Activated T-helper 1 cell treated with anti-CD3 and anti-CD28 coated beads, Interleukin-2, amount 50 U/mL, for 16 hours (primary cell): ENCODE data around the gene PDLIM4.

Source experiments
- DNase-seq, 2 donors: peaks; one replicate each; pipeline ENCODE4 v3.0.0-alpha.2; 2020; ENCODE audit warnings: low read depth in 1 of 2, low spot score in 1 of 2

Gene PDLIM4

DNA sequence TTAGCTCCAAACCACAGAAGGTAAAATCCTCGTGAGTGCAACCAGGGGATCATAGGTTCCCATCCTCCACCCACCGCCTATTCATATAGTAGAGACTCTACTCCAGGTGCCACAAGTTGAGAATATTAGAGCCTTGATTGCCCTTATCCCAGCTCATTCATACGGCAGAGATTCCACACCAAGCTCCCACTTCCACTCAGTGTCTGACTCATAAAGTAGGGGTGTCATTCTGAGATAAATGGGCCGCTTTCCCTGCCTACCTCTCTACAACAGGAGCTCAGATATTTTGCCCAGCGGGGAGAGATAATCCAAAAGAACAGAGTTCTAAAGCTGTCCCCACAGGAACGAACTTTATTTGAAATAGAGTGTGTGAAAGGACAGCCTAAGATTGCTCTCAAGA is 46.1 kb downstream of the PDLIM4 start:
- DNase-seq = no peak

DNA sequence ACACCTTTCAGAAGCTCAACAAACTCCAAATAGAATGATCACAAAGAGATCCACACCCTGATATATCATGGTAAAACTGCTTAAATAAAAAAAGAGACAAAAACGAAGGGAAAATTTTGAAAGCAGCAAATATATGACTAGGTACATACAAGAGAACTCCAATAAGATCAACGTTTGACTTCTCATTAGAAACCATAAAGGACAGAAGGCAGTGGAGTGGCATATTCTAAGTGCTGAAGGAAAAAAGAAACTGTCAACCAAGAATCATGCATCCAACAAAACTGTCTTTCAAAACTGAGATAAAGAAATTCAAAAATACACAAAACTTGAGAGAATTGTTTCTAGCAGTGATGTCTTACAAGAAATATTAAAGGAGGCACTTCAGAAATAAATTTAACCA is 47.9 kb downstream of the PDLIM4 start:
- no peak for DNase-seq

DNA sequence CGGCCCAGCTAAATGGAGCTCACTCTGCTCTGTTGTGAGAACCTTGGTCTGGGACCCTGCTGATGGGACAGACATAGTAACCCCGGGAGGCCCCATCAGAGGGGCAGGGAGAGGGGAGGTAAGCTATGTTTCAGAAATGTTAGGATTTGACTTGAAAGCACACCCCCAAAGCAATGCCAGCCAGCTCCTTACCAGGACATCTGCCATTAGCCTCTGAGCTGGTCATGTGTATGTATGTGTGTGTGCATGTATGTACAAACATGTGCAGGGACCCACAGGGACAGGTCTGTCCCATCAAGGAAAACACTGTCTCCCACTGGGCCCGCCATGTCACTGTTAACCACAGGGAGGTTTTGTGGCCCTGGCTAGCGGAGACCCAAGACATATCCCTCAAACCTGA is 51.2 kb downstream of the PDLIM4 start:
- no peak for DNase-seq

DNA sequence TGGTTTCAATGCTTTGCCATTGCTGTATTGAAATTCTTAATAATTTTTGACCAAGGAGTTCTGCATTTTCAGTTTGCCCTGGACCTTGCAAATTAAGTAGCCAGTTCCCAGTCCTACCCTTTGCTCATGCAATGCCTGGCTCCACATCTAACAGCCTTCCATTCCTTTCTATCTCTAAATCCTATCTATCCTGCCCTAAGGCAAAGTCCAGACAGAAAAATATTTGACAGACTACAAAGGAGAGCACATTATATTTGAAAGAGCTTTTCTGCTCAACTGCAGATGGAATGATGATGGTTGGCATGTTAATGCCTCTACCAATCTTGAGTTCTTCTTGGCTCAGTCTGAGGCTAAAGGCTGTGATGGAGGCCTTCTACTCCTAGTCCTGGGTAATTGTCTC is 52.2 kb downstream of the PDLIM4 start:
- DNase-seq = no peak

DNA sequence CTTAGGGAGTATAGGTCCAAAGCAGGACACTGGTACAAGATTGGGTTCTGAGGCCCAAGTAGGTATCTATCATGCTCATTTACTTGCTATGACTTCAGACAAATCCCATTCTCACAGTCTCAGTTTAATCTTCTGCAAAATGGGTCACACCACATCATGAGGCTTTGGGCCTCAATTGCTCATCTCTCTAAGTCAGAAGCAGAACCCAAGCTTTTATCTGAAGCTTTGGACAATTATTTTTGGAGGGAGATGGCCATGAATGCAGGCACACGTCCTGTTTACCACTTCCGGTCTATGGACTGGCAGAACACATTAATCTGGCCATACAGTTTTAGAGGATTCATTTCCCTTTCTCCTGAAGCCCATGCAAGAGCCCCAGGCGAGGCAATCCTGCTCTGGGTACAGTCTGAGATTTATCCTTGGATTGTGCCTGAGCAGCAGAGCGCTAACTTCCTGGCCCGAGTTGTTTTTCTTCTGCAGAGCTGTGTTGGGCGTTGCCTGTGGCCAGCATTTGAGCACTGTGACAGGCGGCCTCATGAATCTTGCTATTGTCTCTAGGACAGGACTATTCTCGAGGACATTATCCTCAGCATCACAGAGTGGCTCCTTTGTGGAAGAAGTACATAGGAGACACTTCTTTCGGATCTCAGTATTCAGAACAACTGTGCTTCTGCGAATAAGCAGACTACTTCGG is 52.8 kb downstream of the PDLIM4 start:
- no peak for DNase-seq

DNA sequence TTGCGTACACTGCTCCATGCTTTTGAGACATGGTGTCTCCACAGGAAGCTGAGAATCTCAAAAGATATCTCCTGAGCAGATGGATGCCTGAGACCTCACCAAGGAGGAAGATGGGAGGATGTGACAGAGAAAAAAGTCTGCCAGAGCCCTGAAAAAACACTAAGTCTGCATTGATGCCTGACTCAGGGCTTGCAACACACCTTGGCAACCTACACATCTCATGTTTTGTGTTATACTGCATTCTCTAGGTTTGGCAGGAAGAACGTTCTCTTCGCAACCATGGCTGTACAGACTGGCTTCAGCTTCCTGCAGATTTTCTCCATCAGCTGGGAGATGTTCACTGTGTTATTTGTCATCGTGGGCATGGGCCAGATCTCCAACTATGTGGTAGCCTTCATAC is 55.9 kb downstream of the PDLIM4 start:
- no peak for DNase-seq

DNA sequence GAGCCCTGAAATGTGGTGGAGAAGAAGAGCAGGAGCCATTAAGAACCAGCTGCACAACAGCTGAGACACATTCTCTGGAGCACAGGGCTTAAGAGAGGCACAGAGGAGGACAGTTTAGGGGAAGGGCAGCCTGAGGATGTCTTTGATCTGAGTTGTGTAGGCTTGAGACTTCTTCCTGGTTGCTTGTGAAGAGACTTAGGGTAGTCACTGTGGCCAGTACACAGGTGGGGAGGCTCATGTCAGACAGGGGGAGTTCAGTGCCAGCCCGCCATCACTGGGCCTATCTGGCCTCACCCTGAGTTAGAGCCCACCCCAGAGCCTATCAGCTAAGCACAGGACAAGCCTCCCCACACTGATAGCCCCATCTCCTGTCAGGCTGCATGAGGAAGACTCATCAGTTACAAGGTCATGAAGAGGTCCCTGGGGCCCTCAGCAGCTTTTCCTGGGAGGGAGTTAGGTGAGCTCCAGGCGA is 56.5 kb downstream of the PDLIM4 start:
- no peak for DNase-seq

DNA sequence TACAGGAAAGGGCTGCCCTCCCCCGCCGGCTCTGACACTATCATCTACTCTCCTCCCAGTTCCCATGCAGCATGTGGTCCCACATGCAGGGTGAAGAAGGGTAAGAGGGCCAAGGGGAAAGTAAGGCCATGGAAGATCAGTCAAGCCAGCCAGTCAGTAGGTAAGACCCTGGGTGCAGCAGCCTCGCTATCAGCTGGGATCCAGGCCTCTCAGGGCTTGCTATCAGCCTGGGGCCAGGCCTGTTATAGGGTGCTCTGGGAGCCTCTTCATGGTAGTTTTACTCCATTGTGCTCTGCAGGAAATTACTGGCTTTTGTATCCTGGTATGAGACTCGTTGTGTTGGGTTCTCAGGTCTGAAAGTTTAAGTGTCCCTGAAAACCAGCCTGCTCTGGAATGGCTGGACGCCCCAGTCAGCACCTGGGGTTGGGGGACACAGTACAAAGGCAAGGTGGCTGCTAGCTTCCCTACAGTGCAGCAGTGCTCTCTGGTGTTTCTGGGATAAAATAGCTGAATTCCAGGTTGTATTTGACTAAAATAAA is 58.1 kb downstream of the PDLIM4 start:
- DNase-seq = no peak

DNA sequence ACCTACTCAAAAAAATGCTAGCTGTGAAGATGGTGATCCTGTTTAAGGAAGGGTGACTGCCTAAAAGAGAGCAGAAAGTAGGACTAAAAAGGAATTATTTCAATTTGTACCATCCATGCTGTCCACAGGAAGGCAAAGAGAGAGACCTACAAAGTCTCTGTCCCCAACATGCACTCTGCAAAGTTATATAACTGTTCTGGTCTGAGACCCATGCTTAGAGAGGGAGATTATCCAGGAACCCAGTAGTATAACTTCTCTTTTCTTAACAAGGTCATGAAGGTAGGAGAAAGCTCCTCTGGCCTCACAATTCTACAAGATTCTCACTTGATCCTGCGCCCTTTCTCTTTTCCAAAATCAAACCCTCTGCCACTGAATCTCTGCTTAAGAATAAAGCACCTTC is 62.5 kb downstream of the PDLIM4 start:
- no peak for DNase-seq

DNA sequence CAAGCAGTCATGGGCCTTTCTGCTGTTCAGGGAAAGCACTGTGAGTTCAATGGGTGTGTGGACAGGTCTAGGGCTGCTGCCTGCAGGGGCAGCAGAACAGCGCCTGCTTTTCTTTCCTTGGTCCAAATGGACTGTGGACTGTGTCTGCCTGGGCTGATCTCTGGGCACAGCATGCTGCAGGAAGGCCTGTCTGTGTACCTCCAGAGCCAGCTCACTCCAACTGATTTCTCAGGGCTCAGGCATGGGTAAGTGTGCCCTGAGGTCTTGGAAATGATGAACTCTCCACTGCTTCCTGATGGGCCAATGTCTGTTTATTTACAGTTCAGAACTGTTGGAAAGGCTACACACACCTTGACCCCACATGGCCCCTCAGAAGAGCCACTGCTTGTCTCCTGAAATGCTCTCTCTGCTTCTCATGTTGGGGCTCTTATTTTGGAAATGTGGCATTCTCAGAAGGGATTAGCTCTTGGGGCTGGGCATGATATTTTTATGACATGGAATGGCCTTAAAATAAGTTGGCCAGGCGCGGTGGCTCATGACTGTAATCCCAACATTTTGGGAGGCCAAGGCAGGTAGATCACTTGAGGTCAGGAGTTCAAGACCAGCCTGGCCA is 63.7 kb downstream of the PDLIM4 start:
- no peak for DNase-seq

DNA sequence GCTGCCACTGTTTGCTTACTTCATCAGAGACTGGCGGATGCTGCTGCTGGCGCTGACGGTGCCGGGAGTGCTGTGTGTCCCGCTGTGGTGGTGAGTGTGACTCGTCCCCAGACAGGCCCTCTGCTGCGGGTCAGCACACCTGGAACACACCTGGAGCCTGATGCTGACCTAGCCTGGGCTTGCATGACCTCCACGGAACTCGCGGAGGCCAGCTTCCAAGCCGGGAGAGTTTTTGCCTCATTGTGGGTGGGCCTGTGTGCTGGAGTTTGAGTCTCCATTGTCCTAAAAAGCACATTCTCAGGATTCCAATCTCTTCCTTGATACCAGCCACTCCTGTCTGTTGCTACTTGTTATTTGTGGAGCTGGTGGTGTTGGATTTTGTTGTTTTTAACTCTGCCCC is 64.8 kb downstream of the PDLIM4 start:
- DNase-seq = no peak
